H9 (cell line): ENCODE data around the gene TRIO. TPM values are rescaled to one million over a fixed set of nuclear protein-coding genes. Genes with fewer than 3 reads are reported as not detected.

Source experiments
- DNase-seq: peaks from one replicate; pipeline ENCODE4 v3.0.0-alpha.2; 2017
- H2AFZ ChIP-seq: one replicate; pipeline ENCODE4 v1.6.1; 2013; ENCODE audit warnings: mild to moderate bottlenecking, low read length, control low read depth, moderate library complexity
- H2AK5ac ChIP-seq: 2 replicates; pipeline ENCODE4 v1.6.1; 2013; ENCODE audit warnings: low read length, control low read depth, mixed read lengths; ENCODE audit not compliant: insufficient read length
- H2BK120ac ChIP-seq: one replicate; pipeline ENCODE4 v1.6.1; 2013; ENCODE audit warnings: low read depth, mild to moderate bottlenecking, low read length, control low read depth, inconsistent platforms; ENCODE audit not compliant: poor library complexity, severe bottlenecking
- H2BK12ac ChIP-seq: 2 replicates; pipeline ENCODE4 v1.6.1; 2013; ENCODE audit warnings: low read length, control low read depth, mixed read lengths, low read depth; ENCODE audit not compliant: insufficient read length
- H2BK15ac ChIP-seq: 2 replicates; pipeline ENCODE4 v1.6.1; 2013; ENCODE audit warnings: low read depth, low read length, control low read depth
- H2BK20ac ChIP-seq: one replicate; pipeline ENCODE4 v1.6.1; 2013; ENCODE audit warnings: low read depth, mild to moderate bottlenecking, low read length, control low read depth, inconsistent platforms; ENCODE audit not compliant: poor library complexity, severe bottlenecking
- H2BK5ac ChIP-seq: 2 replicates; pipeline ENCODE4 v1.6.1; 2013; ENCODE audit warnings: low read length, control low read depth, mixed read lengths; ENCODE audit not compliant: insufficient read length
- H3K14ac ChIP-seq: 2 replicates; pipeline ENCODE4 v1.6.1; 2013; ENCODE audit warnings: low read length, control low read depth; ENCODE audit not compliant: insufficient read depth
- H3K18ac ChIP-seq: 2 replicates; pipeline ENCODE4 v1.6.1; 2013; ENCODE audit warnings: low read depth, mild to moderate bottlenecking, mixed read lengths, low read length, control low read depth; ENCODE audit not compliant: insufficient read length
- H3K23ac ChIP-seq: 2 replicates; pipeline ENCODE4 v1.6.1; 2013; ENCODE audit warnings: low read length, control low read depth, mixed read lengths, low read depth; ENCODE audit not compliant: insufficient read length
- H3K23me2 ChIP-seq: 2 replicates; pipeline ENCODE4 v1.6.1; 2013; ENCODE audit warnings: low read depth, mild to moderate bottlenecking, mixed read lengths, low read length, control low read depth; ENCODE audit not compliant: insufficient read length, poor library complexity, severe bottlenecking
- H3K27ac ChIP-seq: 2 replicates; pipeline ENCODE4 v1.5.1; 2013; ENCODE audit warnings: low read length, control low read depth, mixed read lengths, low read depth; ENCODE audit not compliant: insufficient read length
- H3K27me3 ChIP-seq: 2 replicates; pipeline ENCODE4 v1.6.1; 2013; ENCODE audit warnings: low read length, control low read depth, inconsistent platforms; ENCODE audit not compliant: insufficient read depth
- H3K4ac ChIP-seq: 2 replicates; pipeline ENCODE4 v1.6.1; 2013; ENCODE audit warnings: low read depth, mild to moderate bottlenecking, control low read depth, inconsistent platforms, low read length, moderate library complexity
- H3K4me1 ChIP-seq: 2 replicates; pipeline ENCODE4 v1.6.1; 2013; ENCODE audit warnings: low read length, control low read depth, inconsistent platforms; ENCODE audit not compliant: insufficient read depth
- H3K4me2 ChIP-seq: 2 replicates; pipeline ENCODE4 v1.6.1; 2013; ENCODE audit warnings: low read length, control low read depth, mixed read lengths; ENCODE audit not compliant: insufficient read length, insufficient read depth
- H3K56ac ChIP-seq: 2 replicates; pipeline ENCODE4 v1.6.1; 2013; ENCODE audit warnings: low read depth, mild to moderate bottlenecking, mixed read lengths, low read length, control low read depth; ENCODE audit not compliant: insufficient read length
- H3K79me1 ChIP-seq: 2 replicates; pipeline ENCODE4 v1.6.1; 2013; ENCODE audit warnings: low read depth, mild to moderate bottlenecking, moderate library complexity, low read length, control low read depth, inconsistent platforms; ENCODE audit not compliant: insufficient read depth, poor library complexity, severe bottlenecking
- H3K79me2 ChIP-seq: 2 replicates; pipeline ENCODE4 v1.6.1; 2013; ENCODE audit warnings: low read length, control low read depth, inconsistent platforms; ENCODE audit not compliant: insufficient read depth
- H3K9ac ChIP-seq: 2 replicates; pipeline ENCODE4 v1.6.1; 2013; ENCODE audit warnings: low read length, control low read depth, mixed read lengths; ENCODE audit not compliant: insufficient read length; ENCODE audit errors: extremely low read depth
- H3K9me3 ChIP-seq: one replicate; pipeline ENCODE4 v1.6.1; 2013; ENCODE audit warnings: low read depth, low read length, inconsistent platforms; ENCODE audit not compliant: control insufficient read depth
- H3T11ph ChIP-seq: one replicate; pipeline ENCODE4 v1.6.1; 2013; ENCODE audit warnings: mild to moderate bottlenecking, low read length, control low read depth, inconsistent platforms
- H4K20me1 ChIP-seq: one replicate; pipeline ENCODE4 v1.6.1; 2013; ENCODE audit not compliant: control insufficient read depth, insufficient read length, insufficient read depth
- H4K5ac ChIP-seq: 2 replicates; pipeline ENCODE4 v1.6.1; 2013; ENCODE audit warnings: low read depth, mild to moderate bottlenecking, mixed read lengths, low read length, control low read depth; ENCODE audit not compliant: insufficient read length
- H4K8ac ChIP-seq: replicated peaks from 2 replicates; pipeline ENCODE4 v1.6.1; 2013; ENCODE audit warnings: low read length, control low read depth, mixed read lengths, low read depth; ENCODE audit not compliant: insufficient read length
- H4K91ac ChIP-seq: 2 replicates; pipeline ENCODE4 v1.6.1; 2013; ENCODE audit warnings: low read depth, mild to moderate bottlenecking, moderate library complexity, mixed read lengths, low read length, control low read depth; ENCODE audit not compliant: insufficient read length
- H3K27ac Mint-ChIP-seq, 3 experiments: 2 replicates in 2 of 3; 3 replicates in 1 of 3; pipeline ENCODE4 v1.8.0; 2020 to 2021; ENCODE audit warnings: mixed read lengths in 3 of 3, mild to moderate bottlenecking in 1 of 3, moderate library complexity in 1 of 3
- H3K27me3 Mint-ChIP-seq: 2 replicates; pipeline ENCODE4 v1.8.0; 2021; ENCODE audit warnings: low read depth, mild to moderate bottlenecking, moderate library complexity, mixed read lengths
- H3K36me3 Mint-ChIP-seq, 3 experiments: 2 replicates in 2 of 3; 3 replicates in 1 of 3; pipeline ENCODE4 v1.8.0; 2020 to 2021; ENCODE audit warnings: low read depth in 3 of 3, mixed read lengths in 3 of 3; ENCODE audit not compliant: insufficient read depth in 1 of 3
- H3K4me1 Mint-ChIP-seq, 2 experiments: 2 replicates each; pipeline ENCODE4 v1.8.0; 2020; ENCODE audit warnings: mixed read lengths in 2 of 2
- H3K4me3 Mint-ChIP-seq, 2 experiments: 2 replicates in 1 of 2; 3 replicates in 1 of 2; pipeline ENCODE4 v1.8.0; 2020 to 2021; ENCODE audit warnings: mild to moderate bottlenecking in 2 of 2, mixed read lengths in 2 of 2, moderate library complexity in 1 of 2
- H3K9me3 Mint-ChIP-seq, 2 experiments: 2 replicates in 1 of 2; 3 replicates in 1 of 2; pipeline ENCODE4 v1.8.0; 2020; ENCODE audit warnings: mild to moderate bottlenecking in 2 of 2, mixed read lengths in 2 of 2, moderate library complexity in 1 of 2
- CTCF ChIP-seq: fragments of 200-600 bp; sonication (generic); conservative IDR thresholded peaks from 3 replicates; pipeline ENCODE4 v1.8.0; 2021; ENCODE audit warnings: antibody characterized with exemption, mild to moderate bottlenecking
- WGBS: extraction: QIAGEN DNeasy Blood & Tissue Kit; methylation state at CpG from one replicate; pipeline ENCODE4 v1.1.7; 2013; ENCODE audit warnings: missing lambda C conversion rate, low lambda C conversion rate, mixed read lengths; ENCODE audit not compliant: insufficient read length; ENCODE audit errors: extremely low coverage; 5-methylcytosine and 5-hydroxymethylcytosine counted together
- total RNA-seq: library from RNA; stranded (reverse); gene quantifications from 2 replicates; pipeline ENCODE4 v1.2.1, GENCODE V29; 2021

Gene TRIO
- total RNA-seq, 1 experiment from 2014 or later: 87.8 TPM

GRCh38 chr5:14199902-14200301 lies 56.8 kb downstream of the TRIO start:
- Histone ChIP-seq H3K4me1 (peaks cover 7% of the 10 kb centered on the region), H3K4me2 (no peak overlapping the region), H3K14ac (no peak overlapping the region), H3T11ph (no peak overlapping the region), H2AK5ac (no peak overlapping the region), H3K79me2 (peaks cover 31% of the 10 kb centered on the region; the same call in 1 of the 2 replicates), H4K91ac (no peak overlapping the region), H2BK15ac (no peak overlapping the region), H2BK5ac (no peak overlapping the region), H3K9ac (no peak overlapping the region), H3K4ac (no peak overlapping the region), H2BK120ac (no peak overlapping the region), H4K5ac (no peak overlapping the region), H3K23ac (no peak overlapping the region), H2BK12ac (no peak overlapping the region), H3K9me3 (no peaks in the 10 kb centered on the region), H4K20me1 (no peaks in the 10 kb centered on the region), H4K8ac (no peak overlapping the region), H2BK20ac (no peak overlapping the region), H3K18ac (no peak overlapping the region), H3K23me2 (no peaks in the 10 kb centered on the region), H3K79me1 (no peaks in the 10 kb centered on the region), H3K27ac (no peak overlapping the region), H2AFZ (no peak overlapping the region), H3K27me3 (no peaks in the 10 kb centered on the region), H3K56ac (no peak overlapping the region)
- Mint-ChIP-seq H3K9me3 (no peaks in the 10 kb centered on the region), H3K27ac (peak overlapping the region in 2 of 3 experiments; percentile 13 to 29; a peak in 1 of 7 replicates), H3K27me3 (no peaks in the 10 kb centered on the region), H3K4me3 (no peak overlapping the region), H3K4me1 (peaks cover 53 to 59% of the 10 kb centered on the region in 2 experiments), H3K36me3 (no peaks in the 10 kb centered on the region; a peak in 1 of 7 replicates)
- TF ChIP-seq CTCF: no peak
- WGBS: no CpG with 5 or more reads among the region's 6 CpGs
- DNase-seq: no peak
